EH (cell line): ENCODE data around the gene COL6A5.
"Not testable (repeated sequence)": the region's sequence is repeated elsewhere in the genome, so short reads cannot be mapped to it uniquely, and the experiment has no call there.

ENCODE experiments used
- DNase-seq: peaks from one replicate; pipeline ENCODE4 v3.0.0-alpha.2; 2015; ENCODE audit warnings: low read depth

COL6A5 gene

DNA sequence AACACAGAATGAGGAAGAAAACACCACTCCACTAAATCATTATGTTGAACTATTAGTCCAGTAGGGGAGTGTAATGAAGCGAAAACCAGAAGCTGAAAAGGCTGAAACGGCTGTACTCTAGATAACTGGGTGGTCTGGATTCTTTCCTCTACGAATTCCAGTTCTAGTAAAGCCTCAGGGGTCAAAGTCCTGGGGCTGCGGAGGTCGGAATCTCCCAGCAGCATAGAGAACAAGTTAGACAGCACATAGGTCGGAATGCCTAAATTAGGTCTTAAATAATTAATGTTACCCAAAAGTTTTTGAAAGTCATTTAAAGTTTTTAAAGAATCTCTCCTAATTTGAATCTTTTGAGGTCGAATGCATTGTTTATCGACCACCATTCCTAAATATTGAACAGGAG lies 102.7 kb downstream of the COL6A5 start:
- not testable (repeated sequence) for DNase-seq

DNA sequence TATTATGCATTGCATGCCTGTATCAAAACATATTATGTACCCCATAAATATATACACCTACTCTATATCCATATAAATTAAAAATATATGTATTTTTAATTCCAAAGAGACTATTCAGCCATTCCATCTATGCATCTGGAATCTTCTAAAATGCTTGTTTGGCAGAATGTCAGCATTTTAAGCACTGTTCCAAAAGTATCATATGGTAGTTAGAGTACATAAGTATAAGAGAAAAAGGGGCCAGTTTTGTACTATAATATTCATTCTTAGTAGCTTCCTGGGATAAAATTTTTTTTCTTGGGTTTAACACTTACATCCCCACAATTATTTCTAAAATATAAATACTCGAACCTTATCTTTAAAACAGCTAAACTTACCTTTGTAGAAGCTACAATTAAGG lies 111.1 kb downstream of the COL6A5 start:
- DNase-seq = no peak

DNA sequence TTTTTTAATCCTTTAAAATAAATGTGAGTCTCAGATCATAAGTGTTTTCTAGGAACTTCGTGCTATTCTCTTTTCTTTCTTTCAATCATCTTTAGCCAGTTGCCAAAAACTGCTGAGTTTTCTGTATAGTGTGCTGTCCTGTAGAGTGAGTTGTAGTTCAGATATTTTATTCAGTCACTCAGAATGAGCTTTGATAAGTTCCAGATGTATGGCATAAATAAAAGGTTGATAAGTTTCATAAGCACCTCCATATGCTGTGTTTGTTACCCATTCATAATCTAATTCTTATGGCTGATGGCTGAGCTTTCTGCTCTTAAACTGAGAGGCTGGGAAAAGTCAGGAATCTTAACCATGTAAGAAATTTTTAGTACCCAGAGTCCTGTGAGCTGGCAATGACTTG lies 112.2 kb downstream of the COL6A5 start:
- DNase-seq = no peak

DNA sequence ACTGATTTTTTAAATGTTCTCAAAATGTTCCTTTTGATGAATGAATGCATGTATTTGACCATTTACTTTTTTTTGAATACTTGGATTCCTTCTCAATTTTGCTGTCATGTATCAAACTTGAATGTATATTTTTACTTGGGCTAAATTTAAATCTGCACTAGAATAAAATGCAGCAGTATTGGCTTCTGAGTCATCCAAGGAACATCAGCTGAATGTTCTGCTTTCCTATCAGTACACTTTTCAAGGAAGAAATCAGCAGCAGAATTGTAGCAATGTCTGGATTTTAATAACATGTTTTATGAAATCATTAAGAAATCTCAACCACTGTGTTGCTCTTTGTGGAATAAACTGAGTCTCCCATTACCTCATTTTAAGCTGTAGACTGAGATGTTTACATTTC lies 114.5 kb downstream of the COL6A5 start:
- DNase-seq = no peak

DNA sequence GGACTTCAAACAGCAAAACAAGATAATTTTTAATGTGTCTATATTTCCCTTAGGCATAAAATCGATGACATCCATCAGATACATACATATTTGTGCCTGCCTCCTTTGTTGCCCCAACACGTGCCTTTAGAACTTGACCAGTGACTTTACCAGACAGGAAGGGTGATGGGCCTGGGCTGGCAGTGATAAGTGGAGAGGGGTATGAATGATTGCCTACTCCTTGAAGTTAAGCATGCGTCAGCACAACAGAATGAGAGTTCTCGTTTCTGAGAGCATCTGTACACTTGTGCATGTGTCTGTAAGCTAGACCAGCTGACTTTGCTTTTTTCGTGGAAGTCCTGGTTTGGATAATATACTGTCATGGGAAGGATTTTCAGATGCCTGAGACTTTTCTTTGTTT lies 116.6 kb downstream of the COL6A5 start:
- DNase-seq = no peak

DNA sequence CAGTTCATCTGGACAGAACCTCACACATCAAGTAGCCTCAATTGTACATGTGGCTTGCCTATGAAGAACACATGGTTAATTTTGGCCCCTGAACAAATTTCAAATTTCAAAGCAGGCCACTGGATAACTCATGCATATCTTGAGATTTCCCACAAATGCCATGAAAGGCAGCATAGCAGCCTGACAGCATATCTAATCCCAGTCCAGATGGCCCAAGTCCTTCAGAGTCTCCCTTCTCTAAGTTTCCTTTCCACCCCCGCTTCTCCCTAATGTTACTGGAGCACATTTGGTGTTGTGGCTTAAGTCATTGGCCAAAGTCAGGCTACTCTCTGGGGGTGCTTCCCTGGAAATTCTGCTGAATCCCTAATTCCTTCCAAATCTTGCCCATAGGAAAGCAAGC lies 117.7 kb downstream of the COL6A5 start:
- no peak for DNase-seq

DNA sequence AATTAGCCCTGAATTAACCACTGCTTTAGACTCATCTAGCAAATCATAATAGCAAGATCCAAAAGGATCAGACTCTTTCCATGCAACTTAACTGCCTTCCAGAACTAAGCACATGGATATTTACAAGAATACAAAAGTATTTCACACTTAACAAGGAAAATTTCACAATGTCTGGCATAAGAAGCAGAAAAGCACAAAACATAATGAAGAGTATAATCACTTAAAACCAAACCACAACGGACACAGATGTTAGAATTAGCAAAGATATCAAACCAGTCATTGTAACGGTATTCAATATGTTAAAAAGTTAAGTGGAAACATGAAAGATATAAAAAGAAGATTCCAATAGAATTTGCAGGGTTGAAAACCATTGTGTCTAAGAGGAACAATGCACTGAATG lies 120.0 kb downstream of the COL6A5 start:
- no peak for DNase-seq

DNA sequence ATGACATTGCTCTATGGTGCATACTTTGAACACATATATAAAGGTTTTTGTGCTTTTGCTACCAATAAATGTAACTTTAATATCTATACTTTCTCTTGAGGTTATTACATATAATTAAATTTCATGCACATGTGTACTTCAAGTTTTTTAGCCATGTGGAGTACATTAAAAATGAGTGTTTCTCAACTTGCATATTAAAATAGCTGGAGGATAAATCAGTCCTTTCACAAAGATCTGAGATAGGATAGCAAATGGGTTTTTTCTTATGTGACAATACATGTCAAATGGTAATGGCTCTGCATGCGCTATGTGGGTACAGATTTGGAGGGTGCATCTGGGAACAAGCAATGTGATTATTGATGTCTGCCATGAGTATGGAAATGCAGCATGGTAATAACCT lies 122.8 kb downstream of the COL6A5 start:
- no peak for DNase-seq

DNA sequence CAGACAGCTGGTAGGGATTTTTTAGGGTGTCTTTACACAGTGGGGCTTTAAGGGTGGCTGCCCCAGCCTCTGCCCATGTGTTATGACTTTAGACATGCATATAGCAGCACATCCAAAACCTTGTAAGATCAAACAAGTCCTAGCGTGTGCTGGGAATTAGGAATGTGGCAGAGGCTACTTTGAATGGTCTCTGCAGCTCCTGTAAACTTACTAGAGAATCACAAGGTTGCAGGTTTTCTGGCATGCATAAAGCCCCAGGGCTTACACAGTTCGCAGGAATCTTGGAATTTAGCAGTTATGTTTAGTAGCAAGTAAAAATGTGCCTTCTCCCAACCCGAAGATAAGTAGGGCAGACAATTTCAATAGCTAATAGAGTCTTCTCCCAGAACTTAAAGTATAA lies 124.7 kb downstream of the COL6A5 start:
- DNase-seq = no peak

DNA sequence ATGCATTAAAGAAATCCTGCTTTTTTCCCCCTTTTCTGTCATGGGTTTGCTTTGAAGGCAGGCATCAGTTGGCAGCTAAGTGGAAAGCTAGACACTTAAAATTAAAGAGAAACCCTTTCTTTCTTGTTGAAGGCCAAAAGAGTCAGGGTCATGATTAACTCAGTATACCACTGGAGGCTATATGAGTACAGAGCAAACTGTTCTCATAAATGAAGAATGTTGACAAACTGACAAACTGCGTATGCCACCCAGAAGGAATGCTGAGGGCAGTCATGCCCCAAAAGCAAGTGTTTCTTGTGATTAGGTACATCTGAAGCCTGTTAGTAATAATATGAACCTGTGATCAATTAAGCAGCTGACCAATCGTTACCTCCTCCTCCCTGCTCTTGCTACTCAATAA lies 127.9 kb downstream of the COL6A5 start:
- DNase-seq = no peak

DNA sequence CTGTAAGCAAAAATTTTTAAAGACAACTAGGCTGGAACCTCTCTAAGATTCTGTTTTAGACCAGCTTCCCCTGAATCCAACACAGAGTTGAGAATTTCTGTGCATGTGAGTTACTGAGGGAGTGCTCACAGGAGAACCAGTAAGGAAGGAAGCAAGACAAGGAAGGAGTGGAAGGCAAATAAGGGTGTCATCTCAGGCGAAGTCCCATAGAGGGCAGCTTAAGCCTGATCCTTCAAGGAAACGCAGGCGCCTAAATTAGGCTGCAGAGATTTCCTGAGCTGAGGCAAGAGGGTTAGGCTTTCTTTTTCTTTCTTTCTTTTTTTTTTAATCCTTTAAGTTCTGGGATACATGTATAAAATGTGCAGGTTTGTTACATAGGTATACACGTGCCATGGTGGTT lies 135.3 kb downstream of the COL6A5 start:
- DNase-seq = peak; percentile 23

DNA sequence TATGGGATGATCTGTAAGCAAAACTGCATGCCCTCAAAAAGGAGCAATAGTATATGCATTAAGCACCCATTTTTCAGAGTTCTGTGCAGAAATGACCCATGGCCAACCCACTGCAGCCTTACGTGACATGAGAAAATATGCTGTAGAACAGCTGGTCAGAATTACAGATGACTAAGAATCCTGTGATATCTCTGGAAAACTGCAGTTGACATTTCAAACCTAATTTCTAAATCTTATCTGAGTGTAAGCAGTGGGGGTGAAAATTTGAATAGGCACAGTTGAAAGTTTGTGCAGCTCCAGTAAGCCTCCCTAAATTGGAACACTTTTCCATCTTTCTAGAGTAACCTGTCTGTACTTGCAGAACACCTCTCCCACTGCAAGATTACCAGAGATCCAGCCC lies 142.8 kb downstream of the COL6A5 start:
- DNase-seq = no peak

DNA sequence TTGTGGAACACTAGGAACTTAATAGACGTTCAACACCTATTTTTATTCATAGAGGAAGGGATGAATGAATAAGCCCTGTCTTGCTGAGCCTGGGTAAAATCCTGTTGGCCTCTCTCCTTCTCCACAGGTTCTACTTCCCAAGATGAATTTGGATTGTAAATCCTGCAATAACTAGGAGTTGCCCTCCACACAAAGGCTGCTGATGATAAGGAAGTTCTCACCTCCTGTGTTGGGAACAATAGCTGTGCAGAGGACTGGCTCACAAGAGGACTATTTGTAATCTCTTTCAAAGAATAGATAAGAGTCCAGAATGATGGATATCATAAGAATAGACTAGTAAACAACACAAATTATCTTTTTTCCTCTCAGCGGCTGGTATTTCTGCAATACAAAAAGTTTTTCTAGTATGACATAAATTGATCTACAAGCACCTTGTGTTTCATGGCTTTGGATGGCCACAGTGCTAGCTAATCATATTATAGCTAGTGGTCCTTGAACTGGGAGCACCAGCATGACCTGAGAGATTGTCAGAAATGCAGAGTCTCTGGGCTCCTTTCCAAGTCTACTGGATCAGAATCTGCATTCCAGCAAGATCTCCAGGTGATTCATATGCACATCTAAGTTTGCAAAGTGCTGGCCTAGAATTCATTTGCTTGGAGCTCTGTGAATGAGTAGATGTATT lies 143.4 kb downstream of the COL6A5 start:
- no peak for DNase-seq

DNA sequence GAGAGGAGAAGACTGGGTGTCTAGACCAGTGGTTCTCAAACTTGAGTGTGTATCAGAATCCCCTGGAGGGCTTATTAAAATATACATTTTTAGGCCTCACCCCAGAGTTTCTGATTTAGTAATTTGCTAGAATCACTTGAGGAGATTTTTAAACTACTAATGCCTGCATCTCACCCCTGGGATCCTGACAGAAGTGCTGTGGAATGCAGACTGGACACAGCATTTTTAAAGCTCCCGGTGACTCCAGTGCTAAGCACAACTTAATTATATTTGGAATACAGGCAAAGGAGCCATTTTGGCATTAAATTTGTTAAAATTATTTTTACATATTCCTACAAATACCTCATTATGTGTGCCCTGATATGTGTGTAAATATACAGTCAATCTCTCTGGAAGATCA lies 144.8 kb downstream of the COL6A5 start:
- DNase-seq = peak; percentile 1

DNA sequence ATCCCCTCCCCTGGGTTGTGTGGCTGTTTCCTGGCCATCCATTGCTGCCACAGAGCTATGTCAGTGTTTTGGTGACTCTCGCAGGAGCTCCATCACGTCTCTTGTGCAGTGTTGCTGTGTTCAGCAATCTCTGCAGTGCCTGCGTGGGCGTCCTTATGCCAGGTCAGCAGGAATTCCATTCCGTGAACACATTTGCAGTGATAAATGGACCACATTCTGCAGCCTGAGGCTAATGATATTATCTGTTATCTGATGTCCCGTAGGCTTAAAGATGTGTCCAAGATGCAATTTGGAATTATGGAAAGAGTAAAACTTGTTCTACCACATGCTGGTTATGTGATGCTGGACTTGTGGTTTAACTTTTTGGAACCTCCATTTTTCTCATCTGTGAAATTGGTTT lies 146.0 kb downstream of the COL6A5 start:
- DNase-seq = no peak

DNA sequence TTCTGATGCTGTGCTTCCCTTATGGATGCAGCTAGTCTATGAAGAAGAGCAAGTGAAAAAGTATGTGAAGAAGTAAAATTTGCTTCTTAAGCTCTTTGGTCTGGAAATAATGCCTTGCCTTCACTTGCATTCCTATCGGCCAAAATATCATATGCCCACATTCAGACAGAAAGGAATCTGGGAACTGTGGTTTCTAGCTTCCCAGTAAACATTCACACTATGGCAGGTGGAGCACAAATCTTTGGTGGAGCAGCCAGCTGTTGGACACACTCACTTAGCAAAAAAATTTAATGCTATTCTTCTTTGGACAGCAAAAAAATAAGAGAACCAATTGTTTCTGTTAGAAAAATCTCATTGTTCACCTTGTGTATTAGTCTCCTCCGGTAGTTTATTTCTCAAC lies 159.2 kb downstream of the COL6A5 start:
- no peak for DNase-seq

DNA sequence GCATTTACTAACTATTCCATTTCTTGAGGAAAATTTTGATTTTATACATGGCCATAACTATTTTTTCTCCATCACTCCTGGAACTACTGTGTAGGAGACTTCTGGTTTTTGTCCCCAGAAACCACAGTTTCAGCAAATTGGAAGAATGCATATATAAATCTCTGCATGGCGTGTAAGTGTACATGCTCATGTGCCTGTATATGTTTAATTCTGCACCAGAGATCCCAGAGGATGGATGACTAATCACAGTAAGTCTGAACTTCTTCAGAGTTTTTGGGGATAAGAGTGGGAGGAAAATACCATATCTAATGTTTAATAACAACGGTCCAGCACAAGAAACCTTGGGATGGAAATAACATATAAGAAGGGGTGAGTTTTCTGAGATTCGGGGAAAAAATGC lies 160.6 kb downstream of the COL6A5 start:
- DNase-seq = no peak

DNA sequence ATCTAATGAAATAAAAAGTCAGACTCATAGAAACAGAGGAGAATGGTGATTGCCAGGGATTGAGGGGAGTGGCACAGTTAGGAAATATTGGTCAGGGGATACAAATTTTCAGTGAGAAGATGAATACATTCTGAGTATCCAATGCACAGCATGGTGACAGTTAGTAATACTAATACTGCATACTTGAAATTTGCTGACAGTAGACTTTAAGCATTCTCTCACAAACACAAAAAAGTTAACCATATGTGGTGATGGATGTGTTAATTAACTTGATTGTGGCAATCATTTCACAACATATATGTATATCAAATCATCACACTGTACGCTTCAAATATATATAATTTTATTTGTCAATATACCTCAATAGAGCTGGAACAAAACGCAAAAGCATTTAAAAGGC lies 162.3 kb downstream of the COL6A5 start:
- DNase-seq = no peak

DNA sequence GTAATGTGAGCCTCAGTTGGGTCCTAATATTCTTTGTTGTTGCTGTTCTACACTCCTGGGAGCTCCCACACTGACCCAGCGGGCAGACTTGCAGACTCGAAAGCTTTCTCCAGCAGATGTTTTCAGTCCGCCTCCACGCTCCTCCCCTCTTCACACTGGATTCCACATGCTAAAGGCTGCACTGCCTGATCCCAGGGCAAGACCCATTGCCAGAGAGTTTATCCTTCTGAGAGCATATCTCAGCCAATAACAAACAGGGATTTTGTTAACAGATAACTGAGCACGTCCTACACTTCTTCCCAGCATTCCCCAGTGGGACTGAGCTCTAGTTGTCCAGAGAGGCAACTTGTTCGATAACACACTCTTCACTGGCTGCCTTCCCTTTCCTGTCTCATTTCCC lies 163.5 kb downstream of the COL6A5 start:
- no peak for DNase-seq

DNA sequence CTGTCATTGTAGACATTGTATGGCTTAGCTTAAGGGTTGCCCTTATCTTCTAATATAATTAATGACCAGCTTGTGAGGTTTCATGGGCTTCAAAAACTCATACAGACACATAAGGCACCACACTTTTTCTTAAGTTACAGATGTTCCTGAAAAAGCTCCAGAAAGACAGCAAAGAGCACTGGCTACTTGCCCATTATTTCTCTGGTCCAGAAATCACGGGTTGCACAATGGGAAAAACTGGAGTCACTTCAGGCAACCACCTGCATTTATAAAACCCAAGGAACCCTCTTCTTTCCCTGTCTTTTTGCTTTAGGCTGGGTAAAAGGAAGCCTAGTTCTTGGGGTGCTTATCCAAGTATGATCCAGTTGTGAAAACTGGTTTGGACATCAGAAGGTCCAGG lies 169.2 kb downstream of the COL6A5 start:
- DNase-seq = no peak

DNA sequence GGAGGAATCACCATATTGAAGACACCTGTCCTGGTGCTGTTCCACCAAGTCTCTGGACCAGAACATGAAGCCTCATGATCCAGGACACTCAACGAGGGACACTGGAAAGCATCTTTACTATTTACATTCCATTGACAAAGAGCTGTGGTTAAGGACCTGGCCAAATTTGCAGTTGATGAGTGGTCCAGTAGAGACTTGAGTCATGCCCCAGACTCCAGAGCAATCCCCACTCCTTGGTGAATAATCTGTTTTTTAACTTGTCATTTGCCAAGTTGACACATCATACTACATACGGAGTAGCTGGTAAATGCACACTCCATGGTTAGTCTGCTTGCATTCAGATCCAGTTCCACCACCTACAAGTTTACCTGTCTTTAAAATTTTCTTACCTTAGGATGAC lies 170.3 kb downstream of the COL6A5 start:
- DNase-seq = no peak

DNA sequence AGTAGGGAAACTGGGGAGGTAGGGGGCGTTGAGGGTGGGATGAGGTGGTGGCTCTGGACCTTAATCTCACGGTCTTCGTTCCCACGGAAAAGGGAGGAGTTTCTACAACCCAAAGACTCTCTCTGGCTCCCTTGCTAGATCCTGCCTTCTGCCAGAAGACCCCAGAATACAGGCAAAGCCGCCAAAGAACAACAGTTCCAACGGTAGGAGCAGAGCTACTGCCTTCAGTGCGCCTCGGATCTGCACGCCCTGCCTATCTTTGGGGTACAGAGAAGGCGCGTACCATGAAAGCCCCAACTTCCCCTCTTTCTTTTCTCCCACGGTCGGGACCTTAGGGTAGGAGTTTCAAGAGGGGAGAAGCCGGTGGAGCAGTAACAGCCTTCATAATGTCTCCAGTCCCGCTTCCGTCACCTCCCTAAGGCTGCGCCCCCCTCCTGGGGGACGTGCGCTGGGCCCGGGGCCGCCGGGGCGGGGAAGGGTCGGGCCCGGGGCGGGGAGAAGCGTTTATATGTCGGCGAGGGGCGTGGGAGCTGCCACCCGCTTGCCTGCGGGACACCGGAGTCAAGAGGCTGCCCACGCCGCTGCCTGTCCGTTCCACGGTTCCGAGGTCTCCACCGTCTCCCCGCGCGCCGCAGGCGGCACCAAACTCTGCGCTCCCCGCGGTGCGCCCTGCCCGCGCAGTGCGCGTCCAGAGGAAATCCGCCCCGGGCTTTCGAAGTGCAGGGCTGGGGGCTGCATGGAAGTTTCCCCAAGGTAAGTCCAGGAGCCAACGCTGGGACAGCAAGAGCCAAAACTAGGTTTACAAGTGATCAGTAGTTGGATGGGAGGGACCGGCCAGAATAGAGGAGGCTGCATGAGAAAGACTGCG lies 171.4 kb downstream of the COL6A5 start, which contains the start of gene COL6A6:
Gene COL6A6 (plus strand): TSS at position 533 of the 868 bp plus-strand sequence. CDS start 43,188 bp downstream, outside the sequence.
- no peak for DNase-seq

DNA sequence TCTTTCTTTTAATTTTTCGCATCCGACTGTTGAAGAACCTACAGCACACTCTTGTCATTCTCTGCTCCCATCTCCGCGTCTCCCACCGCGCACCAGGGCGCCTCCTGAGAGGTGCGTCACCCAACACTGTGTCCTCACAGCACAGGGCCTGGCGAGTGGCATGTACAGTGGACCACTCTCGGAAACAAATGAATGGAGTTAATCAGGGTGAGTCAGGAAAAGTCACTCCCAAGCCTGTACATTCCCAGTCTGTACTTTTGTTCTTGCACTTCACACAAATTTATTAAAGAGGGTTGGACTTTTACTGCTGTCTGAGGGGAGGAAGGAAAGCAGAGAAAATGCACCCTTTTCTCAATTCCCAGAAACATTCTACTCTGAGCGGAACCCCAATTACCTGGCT lies 172.1 kb downstream of the COL6A5 start:
- DNase-seq = no peak

DNA sequence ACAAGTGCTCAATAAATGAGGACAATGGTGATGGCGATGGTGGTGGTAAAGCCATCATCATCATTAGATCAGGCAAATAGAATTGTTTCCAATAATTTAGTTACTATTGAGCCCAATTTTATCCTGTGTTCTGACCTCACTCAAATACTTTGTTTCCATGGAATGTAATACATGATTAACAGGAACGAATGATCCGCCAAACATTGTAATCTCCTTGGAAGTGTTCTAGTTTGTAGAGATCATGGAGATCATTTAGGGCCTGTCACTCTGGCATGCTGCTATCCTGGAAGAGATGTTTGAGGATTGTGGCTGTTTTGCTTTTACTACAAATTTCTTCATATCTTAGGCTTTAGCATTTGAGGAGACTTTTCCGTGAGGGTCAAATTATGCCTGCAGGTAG lies 174.3 kb downstream of the COL6A5 start:
- no peak for DNase-seq
